Measurements from ENCODE around the gene ASTN2. TPM values are rescaled to one million over a fixed set of nuclear protein-coding genes. Genes with fewer than 3 reads are reported as not detected.

Gene ASTN2
- total and polyA plus RNA-seq, 9 of the 15 experiments (the other 6 are each of a cell fraction or from before 2014, with no cell fraction given), result 0.56 to 3.5 (median 1.9) TPM

DNA sequence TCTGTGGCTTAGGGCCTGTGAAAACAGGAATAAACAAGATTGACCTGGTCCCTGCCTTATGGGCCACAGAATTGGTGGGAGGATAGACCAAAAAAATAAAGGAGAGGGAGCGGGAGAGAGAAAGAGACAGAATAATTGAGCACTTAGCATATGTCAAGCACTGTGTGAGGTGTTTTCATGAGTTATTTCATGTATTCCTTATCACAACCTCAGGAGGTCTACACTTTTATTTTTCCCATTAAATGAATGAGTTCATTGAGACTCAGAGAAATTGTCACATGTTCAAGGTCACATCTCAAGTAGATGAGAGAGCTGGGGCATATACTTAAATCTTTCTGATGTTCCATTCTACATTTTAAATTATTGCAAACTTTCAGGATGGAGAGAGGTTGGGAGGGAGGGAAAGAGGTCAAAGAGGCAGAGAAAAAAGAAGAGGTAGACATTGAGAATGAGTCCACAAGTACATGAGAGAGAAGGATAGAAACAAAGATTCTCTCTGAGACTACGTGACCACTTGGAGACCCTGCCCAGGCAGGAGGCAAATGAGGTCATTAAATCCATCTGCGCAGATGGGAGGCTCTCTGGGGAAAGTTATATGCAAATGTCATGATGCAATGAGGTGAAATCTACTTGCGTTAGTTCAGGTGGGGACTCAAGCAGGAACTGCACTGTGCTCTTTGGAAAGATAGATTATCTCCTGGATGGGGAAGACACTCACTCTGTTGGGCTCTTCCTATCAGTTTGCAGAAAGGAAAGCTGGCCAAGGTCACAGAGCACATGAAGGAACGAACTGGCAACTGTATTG lies 1019.8 kb downstream of the ASTN2 start (continued):
- TF ChIP-seq, protein P1, sequence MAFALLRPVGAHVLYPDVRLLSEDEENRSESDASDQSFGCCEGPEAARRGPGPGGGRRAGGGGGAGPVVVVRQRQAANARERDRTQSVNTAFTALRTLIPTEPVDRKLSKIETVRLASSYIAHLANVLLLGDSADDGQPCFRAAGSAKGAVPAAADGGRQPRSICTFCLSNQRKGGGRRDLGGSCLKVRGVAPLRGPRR (CRISPR knock-in tag; IDR thresholded peaks at IDR 0.05), result peak; percentile 82; the same call in 1 of the 2 replicates
- TF ChIP-seq STAT5A (IDR thresholded peaks at IDR 0.05; ENCODE audit: borderline replicate concordance, low read length), result no peak; the same call in 1 of the 2 replicates
- no peak for TF ChIP-seq POLR2AphosphoS5 (IDR thresholded peaks at IDR 0.05; ENCODE audit: control insufficient read depth, insufficient read depth, low read depth, low read length)
- no peak for TF ChIP-seq KAT2B (IDR thresholded peaks at IDR 0.05; ENCODE audit: low read depth, low read length)
- TF ChIP-seq HNRNPUL1 (IDR thresholded peaks at IDR 0.05; ENCODE audit: low read length), result no peak
- peak; percentile 34; the same call in 1 of the 2 replicates for TF ChIP-seq SPI1 (IDR thresholded peaks at IDR 0.05; ENCODE audit: borderline replicate concordance, low read depth, low read length)
- TF ChIP-seq ZNF175 (CRISPR knock-in tag; IDR thresholded peaks at IDR 0.05; ENCODE audit: low read depth), result peak; percentile 91
- TF ChIP-seq NR0B1 (IDR thresholded peaks at IDR 0.05; ENCODE audit: partially characterized antibody), result no peak
- TF ChIP-seq ZNF282 (CRISPR knock-in tag; IDR thresholded peaks at IDR 0.05), result no peak
- TF ChIP-seq ZFPM2 (CRISPR knock-in tag; IDR thresholded peaks at IDR 0.05), result 0 out of 2 replicates have a peak, but pooled peaks have one; percentile 30
- TF ChIP-seq RFX1 (IDR thresholded peaks at IDR 0.05), result no peak
- TF ChIP-seq MCM2 (IDR thresholded peaks at IDR 0.05; ENCODE audit: low read depth), result no peak
- TF ChIP-seq KDM5B (IDR thresholded peaks at IDR 0.05; ENCODE audit: insufficient replicate concordance, low read depth, low read length), result no peak
- TF ChIP-seq BACH1 (tag; IDR thresholded peaks at IDR 0.05), result no peak; the same call in none of the 2 replicates
- no peak for TF ChIP-seq ZBED1 (IDR thresholded peaks at IDR 0.05)
- TF ChIP-seq SUPT5H (IDR thresholded peaks at IDR 0.05), result no peak
- 0 out of 2 replicates have a peak, but pooled peaks have one; percentile 49 for TF ChIP-seq HINFP (tag; conservative IDR thresholded peaks at IDR 0.05; ENCODE audit: low read depth)
- no peak for TF ChIP-seq ZNF217 (CRISPR knock-in tag; IDR thresholded peaks at IDR 0.05)
- TF ChIP-seq MAZ (CRISPR knock-in tag; conservative IDR thresholded peaks at IDR 0.05 in 1 of 2, IDR thresholded peaks at IDR 0.05 in 1 of 2), result peak in 1 of 2 experiments; percentile 68; a peak in 2 of 4 replicates
- no peak; a peak in 2 of 4 replicates for TF ChIP-seq SRF (CRISPR knock-in tag; IDR thresholded peaks at IDR 0.05)

All from K562 (cell line).